ENCODE measurements around the gene GLRA3.

GLRA3 gene

GRCh38 chr4:174805746-174806145, 23.3 kb downstream of the GLRA3 start:
- TF ChIP-seq PPARA (CRISPR knock-in tag; IDR thresholded peaks at IDR 0.05; ENCODE audit: borderline replicate concordance) (no peak), RARB (CRISPR knock-in tag; IDR thresholded peaks at IDR 0.05) (no peak), TCF4 (CRISPR knock-in tag; IDR thresholded peaks at IDR 0.05; ENCODE audit: borderline replicate concordance) (no peak), ISL1 (CRISPR knock-in tag; IDR thresholded peaks at IDR 0.05) (no peak), ARNTL (CRISPR knock-in tag; IDR thresholded peaks at IDR 0.05; ENCODE audit: borderline replicate concordance, low read depth) (no peak), ZC3H10 (CRISPR knock-in tag; IDR thresholded peaks at IDR 0.05) (no peak), TOX (CRISPR knock-in tag; IDR thresholded peaks at IDR 0.05; ENCODE audit: borderline replicate concordance) (no peak), CSRNP3 (CRISPR knock-in tag; IDR thresholded peaks at IDR 0.05) (no peak), ZNF565 (CRISPR knock-in tag; conservative IDR thresholded peaks at IDR 0.05; ENCODE audit: low read depth) (no peak), OSR1 (CRISPR knock-in tag; IDR thresholded peaks at IDR 0.05) (no peak), ESRRG (CRISPR knock-in tag; IDR thresholded peaks at IDR 0.05) (no peak), PATZ1 (CRISPR knock-in tag; IDR thresholded peaks at IDR 0.05; ENCODE audit: borderline replicate concordance) (no peak), ZFP3 (CRISPR knock-in tag; IDR thresholded peaks at IDR 0.05) (no peak), CSDC2 (CRISPR knock-in tag; IDR thresholded peaks at IDR 0.05) (no peak), GLIS3 (CRISPR knock-in tag; IDR thresholded peaks at IDR 0.05) (no peak), ZFP30 (CRISPR knock-in tag; IDR thresholded peaks at IDR 0.05) (no peak), ZNF70 (CRISPR knock-in tag; IDR thresholded peaks at IDR 0.05) (no peak)
- ATAC-seq, result no peak

GRCh38 chr4:174794543-174795094, 34.4 kb downstream of the GLRA3 start:
- ATAC-seq, result no peak
- TF ChIP-seq ISL1 (CRISPR knock-in tag; IDR thresholded peaks at IDR 0.05), result no peak
- no peak for TF ChIP-seq BACH2 (CRISPR knock-in tag; IDR thresholded peaks at IDR 0.05; ENCODE audit: borderline replicate concordance)
- TF ChIP-seq ESRRG (CRISPR knock-in tag; IDR thresholded peaks at IDR 0.05), result no peak
- no peak for TF ChIP-seq CSRNP3 (CRISPR knock-in tag; IDR thresholded peaks at IDR 0.05)
- TF ChIP-seq ARNTL (CRISPR knock-in tag; IDR thresholded peaks at IDR 0.05; ENCODE audit: borderline replicate concordance, low read depth), result no peak
- no peak for TF ChIP-seq ZFP3 (CRISPR knock-in tag; IDR thresholded peaks at IDR 0.05)
- TF ChIP-seq ZC3H10 (CRISPR knock-in tag; IDR thresholded peaks at IDR 0.05), result no peak
- TF ChIP-seq SNAI2 (CRISPR knock-in tag; IDR thresholded peaks at IDR 0.05), result no peak

- no peak for ATAC-seq
- TF ChIP-seq ISL1 (CRISPR knock-in tag; IDR thresholded peaks at IDR 0.05) (no peak), ZNF70 (CRISPR knock-in tag; IDR thresholded peaks at IDR 0.05) (no peak), ESRRG (CRISPR knock-in tag; IDR thresholded peaks at IDR 0.05) (no peak), POU6F1 (CRISPR knock-in tag; IDR thresholded peaks at IDR 0.05; ENCODE audit: borderline replicate concordance, low read depth) (no peak), CSRNP3 (CRISPR knock-in tag; IDR thresholded peaks at IDR 0.05) (no peak), CSDC2 (CRISPR knock-in tag; IDR thresholded peaks at IDR 0.05) (no peak), RARB (CRISPR knock-in tag; IDR thresholded peaks at IDR 0.05) (no peak), ZNF565 (CRISPR knock-in tag; conservative IDR thresholded peaks at IDR 0.05; ENCODE audit: low read depth) (no peak), TCF4 (CRISPR knock-in tag; IDR thresholded peaks at IDR 0.05; ENCODE audit: borderline replicate concordance) (no peak), SNAI2 (CRISPR knock-in tag; IDR thresholded peaks at IDR 0.05) (no peak), OSR1 (CRISPR knock-in tag; IDR thresholded peaks at IDR 0.05) (no peak), ZC3H10 (CRISPR knock-in tag; IDR thresholded peaks at IDR 0.05) (no peak), TOX (CRISPR knock-in tag; IDR thresholded peaks at IDR 0.05; ENCODE audit: borderline replicate concordance) (no peak), CREB5 (CRISPR knock-in tag; IDR thresholded peaks at IDR 0.05; ENCODE audit: low read depth) (no peak), ARNTL (CRISPR knock-in tag; IDR thresholded peaks at IDR 0.05; ENCODE audit: borderline replicate concordance, low read depth) (no peak), ZNF8 (CRISPR knock-in tag; IDR thresholded peaks at IDR 0.05) (no peak), TSHZ2 (CRISPR knock-in tag; IDR thresholded peaks at IDR 0.05) (no peak)
These were observed 39.4 kb downstream of the GLRA3 start for GRCh38 chr4:174789657-174790056.

All from SK-N-SH treated with all-trans-retinoic acid at 6 μM for 48 hours (cell line).